ENCODE measurements around the gene HLA-DQB2. TPM values are rescaled to one million over a fixed set of nuclear protein-coding genes. Genes with fewer than 3 reads are reported as not detected.

The HLA-DQB2 gene
- total and polyA plus RNA-seq, 8 donors = 1.1 to 4.9 (median 1.6) TPM; not detected in 5

DNA sequence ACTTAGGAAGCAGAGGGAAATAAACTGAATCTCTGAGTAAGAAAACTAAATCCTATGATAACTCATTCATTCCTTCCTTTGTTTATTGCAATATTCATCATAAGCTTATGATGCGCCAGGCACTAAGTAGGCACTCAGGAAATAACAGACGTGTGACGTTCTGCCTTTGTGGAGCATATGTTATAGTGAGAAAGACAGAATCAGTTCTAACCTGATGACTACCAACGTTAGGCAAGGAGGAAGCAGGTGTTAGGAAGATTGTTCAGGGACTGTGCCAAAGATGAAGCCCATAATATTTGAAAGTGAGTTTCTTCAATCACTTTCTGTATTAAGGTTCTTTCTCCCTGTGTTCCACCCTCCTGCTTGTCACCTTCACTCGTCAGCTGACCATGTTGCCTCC, 18.6 kb downstream of the HLA-DQB2 start:
- no peaks in the 10 kb centered on the region for H3K4me1 ChIP-seq
- no peaks in the 10 kb centered on the region for H3K9me3 ChIP-seq
- DNase-seq = no peak
- H3K4me3 ChIP-seq = no peak overlapping the region
- intact Hi-C loops (cut with DNase I; ENCODE audit: low total_unique reads) = no loop called here
- H3K27ac ChIP-seq = no peak overlapping the region
- WGBS, 5 donors = 44 to 56% (median 50%) methylated on average over 5 of the region's 5 CpGs
- TF ChIP-seq POLR2AphosphoS5 (IDR thresholded peaks at IDR 0.05) (no peak), POLR2A (IDR thresholded peaks at IDR 0.05) (no peak)
- TF ChIP-seq, protein P1, sequence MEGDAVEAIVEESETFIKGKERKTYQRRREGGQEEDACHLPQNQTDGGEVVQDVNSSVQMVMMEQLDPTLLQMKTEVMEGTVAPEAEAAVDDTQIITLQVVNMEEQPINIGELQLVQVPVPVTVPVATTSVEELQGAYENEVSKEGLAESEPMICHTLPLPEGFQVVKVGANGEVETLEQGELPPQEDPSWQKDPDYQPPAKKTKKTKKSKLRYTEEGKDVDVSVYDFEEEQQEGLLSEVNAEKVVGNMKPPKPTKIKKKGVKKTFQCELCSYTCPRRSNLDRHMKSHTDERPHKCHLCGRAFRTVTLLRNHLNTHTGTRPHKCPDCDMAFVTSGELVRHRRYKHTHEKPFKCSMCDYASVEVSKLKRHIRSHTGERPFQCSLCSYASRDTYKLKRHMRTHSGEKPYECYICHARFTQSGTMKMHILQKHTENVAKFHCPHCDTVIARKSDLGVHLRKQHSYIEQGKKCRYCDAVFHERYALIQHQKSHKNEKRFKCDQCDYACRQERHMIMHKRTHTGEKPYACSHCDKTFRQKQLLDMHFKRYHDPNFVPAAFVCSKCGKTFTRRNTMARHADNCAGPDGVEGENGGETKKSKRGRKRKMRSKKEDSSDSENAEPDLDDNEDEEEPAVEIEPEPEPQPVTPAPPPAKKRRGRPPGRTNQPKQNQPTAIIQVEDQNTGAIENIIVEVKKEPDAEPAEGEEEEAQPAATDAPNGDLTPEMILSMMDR (IDR thresholded peaks at IDR 0.05) = no peak
- peaks cover 0 to 23% (median 4%) of the 10 kb centered on the region in 3 donors for H3K27me3 ChIP-seq
- H3K36me3 ChIP-seq = no peaks in the 10 kb centered on the region

DNA sequence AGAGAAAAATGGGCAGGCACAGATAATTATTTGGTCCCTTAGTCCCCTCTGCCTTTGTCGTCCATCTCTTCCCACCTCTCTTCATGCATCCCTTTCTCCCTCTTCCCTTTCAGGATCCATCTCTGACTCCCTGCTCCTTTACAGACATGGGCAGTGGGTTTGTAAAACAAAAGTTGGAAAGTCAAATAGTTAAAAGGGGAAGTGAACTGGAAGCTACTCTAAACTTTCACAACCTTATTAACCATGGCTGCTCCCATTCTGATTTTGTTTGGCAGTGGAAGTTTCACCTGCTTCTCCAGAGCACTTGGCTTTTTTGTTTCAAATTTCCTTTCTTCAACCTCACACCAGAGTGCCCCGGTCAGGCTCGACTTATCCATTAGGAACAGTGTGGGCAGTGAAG, 21.0 kb downstream of the HLA-DQB2 start:
- peaks cover 0 to 26% (median 11%) of the 10 kb centered on the region in 3 donors for H3K27me3 ChIP-seq
- DNase-seq = no peak
- no peaks in the 10 kb centered on the region for H3K9me3 ChIP-seq
- TF ChIP-seq EP300 (IDR thresholded peaks at IDR 0.05) (no peak), POLR2AphosphoS5 (IDR thresholded peaks at IDR 0.05) (no peak), POLR2A (IDR thresholded peaks at IDR 0.05) (no peak)
- TF ChIP-seq, protein P1 (IDR thresholded peaks at IDR 0.05) = no peak
- 83 to 96% (median 87%) methylated on average over 3 of the region's 3 CpGs for WGBS, 5 donors
- no peak overlapping the region for H3K4me3 ChIP-seq
- intact Hi-C loops (cut with DNase I; ENCODE audit: low total_unique reads) = no loop called here
- no peaks in the 10 kb centered on the region for H3K4me1 ChIP-seq
- no peak overlapping the region for H3K27ac ChIP-seq
- H3K36me3 ChIP-seq = no peaks in the 10 kb centered on the region

DNA sequence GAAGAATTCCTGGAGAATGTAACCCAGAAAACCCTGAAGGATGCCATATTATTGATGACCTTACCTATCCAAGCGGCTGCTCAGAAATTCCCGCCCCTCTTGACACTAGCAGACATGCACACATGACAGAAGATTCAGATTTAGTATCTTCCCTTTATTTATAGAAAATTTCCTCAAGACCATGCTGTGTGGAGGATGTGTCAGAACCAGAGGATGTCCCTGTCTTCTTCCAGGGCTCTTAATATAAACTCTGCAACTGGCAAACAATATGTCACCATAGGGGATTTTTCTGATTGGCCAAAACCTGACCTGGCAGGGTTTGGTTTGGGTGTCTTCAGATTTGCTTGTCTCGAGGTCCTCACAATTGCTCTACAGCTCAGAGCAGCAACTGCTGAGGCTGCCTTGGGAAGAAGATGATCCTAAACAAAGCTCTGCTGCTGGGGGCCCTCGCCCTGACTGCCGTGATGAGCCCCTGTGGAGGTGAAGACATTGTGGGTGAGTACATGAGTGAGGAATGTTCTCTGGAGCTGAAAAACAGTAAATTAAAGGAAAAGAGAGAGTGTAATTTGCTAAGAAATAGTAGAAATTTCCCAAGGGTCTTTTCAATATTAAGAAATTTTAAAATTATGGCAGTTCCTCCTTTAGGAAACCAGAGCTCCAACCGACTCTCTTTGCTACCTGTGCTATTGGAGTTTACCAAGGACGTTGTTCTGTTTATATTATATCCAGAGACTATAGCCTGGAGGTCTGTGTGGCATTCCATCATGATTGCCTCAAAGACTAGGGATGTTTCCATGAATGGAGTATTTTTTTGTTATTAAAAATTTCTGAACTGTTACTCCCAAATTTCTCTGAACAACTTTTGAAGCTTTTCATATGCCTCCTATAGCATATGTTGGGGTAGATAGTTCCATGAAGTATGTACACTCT, 22.0 kb downstream of the HLA-DQB2 start, which contains the start of gene HLA-DQA2:
TSS of gene HLA-DQA2 (plus strand) at position 361 of the 930 bp plus-strand sequence. CDS start at position 414, 53 bp downstream.
- Histone ChIP-seq H3K27ac (no peak within 1 kb of the TSS), H3K4me3 (no peak within 1 kb of the TSS), H3K9me3 (no peaks in the 10 kb centered on the region), H3K4me1 (no peaks in the 10 kb centered on the region), H3K27me3 (peaks cover 0 to 26% (median 11%) of the 10 kb centered on the region in 3 donors), H3K36me3 (no peaks in the 10 kb centered on the region)
- TF ChIP-seq EP300 (IDR thresholded peaks at IDR 0.05) (no peak), POLR2A (IDR thresholded peaks at IDR 0.05) (no peak), POLR2AphosphoS5 (IDR thresholded peaks at IDR 0.05) (no peak)
- TF ChIP-seq, protein P1 (IDR thresholded peaks at IDR 0.05) = no peak
- peak in 1 of 2 donors; percentile 11 for DNase-seq
- intact Hi-C loops (cut with DNase I; ENCODE audit: low total_unique reads) = no loop called here
- WGBS, 5 donors = 65 to 73% (median 66%) methylated on average over 7 of the region's 7 CpGs

DNA sequence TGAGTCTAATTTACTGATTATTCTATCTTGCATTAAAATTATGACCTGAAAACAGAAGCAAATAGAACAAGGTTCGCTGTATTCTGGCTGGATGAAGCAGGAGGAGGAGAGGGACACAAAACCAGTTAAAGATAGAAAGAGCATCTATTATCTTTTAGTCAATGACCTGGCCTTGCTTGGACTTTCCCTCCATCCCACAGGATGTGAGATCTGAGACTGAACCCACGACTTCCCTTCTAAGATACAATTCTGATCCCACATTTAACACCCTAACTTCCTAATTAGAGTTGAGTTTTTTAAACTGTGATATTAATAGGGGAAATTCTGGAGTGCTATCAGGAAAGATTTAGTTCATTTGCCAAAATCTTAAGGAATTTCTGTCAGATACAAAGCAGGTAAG, 25.2 kb downstream of the HLA-DQB2 start:
- no peak for TF ChIP-seq EP300 (IDR thresholded peaks at IDR 0.05)
- TF ChIP-seq POLR2A (IDR thresholded peaks at IDR 0.05) = no peak
- no peak for TF ChIP-seq POLR2AphosphoS5 (IDR thresholded peaks at IDR 0.05)
- TF ChIP-seq, protein P1 (IDR thresholded peaks at IDR 0.05) = no peak
- H3K4me3 ChIP-seq = no peak overlapping the region
- peaks cover 0 to under 1% (median 0%) of the 10 kb centered on the region in 4 donors for H3K9me3 ChIP-seq
- H3K36me3 ChIP-seq = no peaks in the 10 kb centered on the region
- H3K27ac ChIP-seq = no peak overlapping the region
- no peaks in the 10 kb centered on the region for H3K4me1 ChIP-seq
- no peak for DNase-seq
- intact Hi-C loops (cut with DNase I; ENCODE audit: low total_unique reads) = no loop called here
- WGBS, 5 donors = 43 to 62% (median 51%) methylated on average over 2 of the region's 2 CpGs
- peaks cover 0 to 25% (median 11%) of the 10 kb centered on the region in 3 donors for H3K27me3 ChIP-seq
